ENCODE results near the gene ZNF93.
"Not testable (repeated sequence)": the region's sequence is repeated elsewhere in the genome, so short reads cannot be mapped to it uniquely, and the experiment has no call there.

ZNF93 gene
- 4.3 to 9.1 reads per million in 2 experiments for total RNA-seq

DNA sequence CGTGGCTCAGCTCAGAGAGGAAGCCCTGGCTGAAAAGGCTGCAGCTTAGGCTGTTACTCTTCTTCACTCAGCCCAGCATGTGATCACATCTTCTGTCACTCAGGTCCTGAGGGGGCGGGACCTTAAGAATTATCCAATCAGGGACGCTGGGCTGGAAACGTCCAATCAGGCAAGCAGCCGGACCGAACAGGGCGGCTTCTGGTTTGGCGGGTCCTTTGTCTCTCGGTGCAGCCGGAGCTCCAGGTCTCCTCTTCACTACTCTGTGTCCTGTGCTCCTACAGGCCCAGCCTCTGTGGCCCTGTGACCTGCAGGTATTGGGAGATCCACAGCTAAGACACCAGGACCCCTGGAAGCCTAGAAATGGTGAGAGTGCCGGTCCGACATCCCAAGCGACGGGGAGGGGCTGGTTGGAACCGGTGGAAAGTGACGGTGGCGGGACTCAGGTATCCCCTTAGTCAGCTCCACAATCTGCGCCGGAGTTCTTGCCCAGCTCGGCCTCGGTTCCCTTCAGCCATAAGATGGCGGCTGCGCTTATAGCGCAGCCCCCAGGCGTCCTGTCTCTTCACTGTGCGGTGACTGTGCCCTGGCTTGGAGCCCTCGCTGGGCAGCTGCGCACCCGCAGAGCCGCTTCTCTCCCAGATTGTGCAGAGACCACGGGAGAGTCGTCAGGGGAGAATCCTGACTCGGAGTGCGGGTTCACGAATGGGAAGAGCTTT, at the start of gene ZNF93:
ZNF93 (plus strand) TSS at position 218 of the 716 bp plus-strand sequence; CDS start at position 361, 143 bp downstream.
- DNase-seq (ENCODE audit: low read depth): peak; percentile 87

DNA sequence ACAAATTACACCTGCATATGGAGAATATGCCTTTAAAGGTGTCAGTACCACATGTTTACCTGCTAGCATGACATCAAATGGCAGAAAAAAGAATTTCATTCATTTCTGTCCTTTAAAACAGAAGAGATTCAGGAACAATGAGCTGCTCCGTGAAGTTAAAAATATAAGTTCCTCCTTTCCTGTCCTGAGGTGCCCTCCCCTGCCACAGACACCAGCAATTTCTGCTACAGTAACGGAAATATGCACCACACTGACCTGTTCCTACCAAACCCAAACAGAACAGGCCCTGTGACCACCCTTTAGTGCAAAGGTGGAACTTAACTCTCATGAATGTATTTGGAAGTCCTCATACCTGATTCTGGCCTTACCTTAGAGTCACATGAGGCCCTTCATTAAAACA, 49.0 kb upstream of the ZNF93 start:
- DNase-seq (ENCODE audit: low read depth): not testable (repeated sequence)

DNA sequence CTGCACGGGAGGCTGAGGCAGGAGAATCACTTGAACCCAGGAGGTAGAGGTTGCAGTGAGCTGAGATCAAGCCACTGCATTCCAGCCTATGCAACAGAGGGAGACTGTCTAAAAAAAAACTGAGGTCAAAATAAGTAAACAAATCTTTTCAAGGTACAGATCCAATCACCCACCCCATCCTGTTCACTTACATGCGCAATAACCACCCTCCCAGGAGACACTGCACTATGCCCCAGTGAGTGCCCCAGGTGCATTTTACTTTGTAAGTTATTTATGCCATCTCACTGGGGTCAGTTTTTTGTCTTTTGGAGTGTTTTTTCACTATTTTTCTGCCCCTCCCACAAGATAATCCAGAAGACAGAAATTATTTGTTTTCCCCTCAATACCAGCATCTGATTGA, 42.0 kb upstream of the ZNF93 start:
- DNase-seq (ENCODE audit: low read depth): no peak

DNA sequence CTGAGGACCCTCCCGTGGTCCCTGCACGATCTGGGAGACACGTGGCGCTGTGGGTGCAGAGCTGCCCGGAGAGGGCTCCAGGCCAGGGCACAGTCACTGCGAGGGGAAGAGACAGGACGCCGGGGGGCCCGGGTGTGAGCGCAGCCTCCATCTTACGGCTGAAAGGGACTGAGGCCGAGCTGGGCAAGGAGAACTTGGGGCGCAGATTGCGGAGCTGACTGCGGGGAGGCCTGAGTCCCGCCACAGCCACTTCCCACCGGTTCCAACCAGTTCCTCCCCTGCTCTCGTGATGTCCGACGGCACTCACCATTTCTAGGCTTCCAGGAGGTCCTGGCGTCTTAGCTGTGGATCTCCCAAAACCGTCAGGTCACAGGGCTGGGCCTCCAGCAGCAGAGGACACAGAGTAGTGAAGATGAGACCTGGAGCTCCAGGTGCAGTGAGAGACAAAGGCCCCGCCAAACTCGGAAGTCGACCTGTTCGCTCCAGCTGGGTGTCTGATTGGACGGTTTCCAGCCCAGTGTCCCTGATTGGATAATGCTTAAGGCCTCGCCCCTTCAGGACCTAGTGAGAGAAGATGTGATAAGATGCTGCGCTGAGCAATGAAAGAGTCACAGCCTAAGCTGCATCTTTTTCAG, 39.9 kb upstream of the ZNF93 start:
- peak; percentile 62 for DNase-seq (ENCODE audit: low read depth)

DNA sequence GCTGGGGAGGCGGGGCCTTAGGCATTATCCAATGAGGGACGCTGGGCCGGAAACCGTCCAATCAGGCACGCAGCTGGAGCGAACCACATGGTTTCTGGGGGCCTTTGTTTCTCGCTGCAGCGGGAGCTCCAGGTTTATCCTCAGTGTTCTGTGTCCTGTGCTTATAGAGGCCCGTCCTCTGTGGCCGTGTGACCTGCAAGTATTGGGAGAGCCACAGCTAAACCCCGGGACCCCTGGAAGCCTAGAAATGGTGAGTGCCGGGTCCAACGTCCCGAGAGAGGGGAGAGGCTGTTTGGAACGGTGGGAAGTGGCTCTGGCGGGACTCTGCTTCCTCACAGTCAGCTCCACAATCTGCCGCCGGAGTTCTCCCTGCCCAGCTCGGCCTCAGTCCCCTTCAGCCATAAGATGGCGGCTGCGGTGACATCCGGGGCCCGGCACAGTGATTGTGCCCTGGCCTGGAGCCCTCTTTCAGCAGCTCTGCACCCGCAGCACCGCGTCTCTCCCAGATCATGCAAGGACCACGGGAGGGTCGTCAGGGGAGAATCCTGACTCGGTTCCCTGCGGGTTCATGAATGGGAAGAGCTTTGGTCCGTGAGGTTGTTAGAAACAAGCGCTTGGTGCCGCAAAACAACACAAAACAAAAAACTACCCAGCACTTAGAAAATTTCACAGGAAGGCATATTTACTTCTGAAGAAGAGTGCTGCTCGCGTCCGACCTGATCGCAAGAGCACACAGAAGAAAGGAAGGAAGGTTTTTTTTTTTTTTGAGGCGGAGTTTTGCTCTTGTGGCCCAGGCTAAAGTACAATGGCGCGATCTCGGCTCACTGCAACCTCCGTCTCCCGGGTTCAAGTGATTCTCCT, 34.8 kb upstream of the ZNF93 start, which contains the start of gene ZNF253:
ZNF253 (plus strand) TSS at position 133 of the 861 bp plus-strand sequence; CDS start at position 248, 115 bp downstream.
- DNase-seq (ENCODE audit: low read depth): peak; percentile 93

DNA sequence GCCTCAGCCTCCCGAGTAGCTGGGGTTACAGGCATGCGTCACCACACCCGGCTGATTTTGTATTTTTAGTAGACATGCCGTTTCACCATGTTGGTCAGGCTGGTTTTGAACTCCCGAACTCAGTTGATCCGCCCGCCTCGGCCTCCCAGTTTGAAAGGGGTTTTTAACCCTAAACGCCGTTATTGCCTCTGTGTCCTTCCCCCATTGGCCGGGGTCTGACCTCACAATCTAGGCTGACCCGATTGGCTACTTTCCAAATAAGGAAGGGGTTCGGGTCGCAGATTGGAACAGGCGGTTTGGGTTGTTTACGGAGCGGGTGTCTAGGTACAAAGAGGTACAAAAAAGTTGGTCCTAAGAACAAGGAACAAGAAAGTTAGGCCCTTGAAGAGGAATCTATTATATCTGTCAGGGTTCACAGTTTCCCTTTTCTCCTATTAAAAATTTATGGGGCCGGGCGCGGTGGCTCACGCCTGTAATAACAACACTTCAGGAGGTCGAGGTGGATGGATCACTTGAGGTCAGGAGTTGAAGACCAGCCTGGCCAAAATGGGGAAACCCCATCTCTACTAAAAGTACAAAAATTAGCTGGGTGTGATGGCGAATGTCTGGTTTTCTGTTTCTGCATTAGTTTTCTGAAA, 34.0 kb upstream of the ZNF93 start:
- peak; percentile 27 for DNase-seq (ENCODE audit: low read depth)

DNA sequence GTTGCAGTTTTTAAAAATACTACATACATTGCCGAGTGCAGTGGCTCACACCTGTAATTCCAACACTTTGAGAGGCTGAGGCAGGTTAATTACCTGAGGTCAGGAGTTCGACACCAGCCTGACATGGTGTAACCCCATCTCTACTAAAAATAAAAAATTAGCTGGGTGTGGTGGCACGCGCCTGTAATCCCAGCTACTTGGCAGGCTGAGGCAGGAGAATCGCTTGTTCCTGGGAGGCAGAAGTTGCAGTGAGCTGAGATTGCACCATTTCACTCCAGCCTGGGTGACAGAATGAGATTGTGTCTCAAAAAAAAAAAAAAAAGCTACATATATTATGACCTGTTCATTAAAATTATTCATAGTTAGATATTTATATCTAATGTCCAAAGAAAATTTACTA, 30.7 kb upstream of the ZNF93 start:
- DNase-seq (ENCODE audit: low read depth): not testable (repeated sequence)

DNA sequence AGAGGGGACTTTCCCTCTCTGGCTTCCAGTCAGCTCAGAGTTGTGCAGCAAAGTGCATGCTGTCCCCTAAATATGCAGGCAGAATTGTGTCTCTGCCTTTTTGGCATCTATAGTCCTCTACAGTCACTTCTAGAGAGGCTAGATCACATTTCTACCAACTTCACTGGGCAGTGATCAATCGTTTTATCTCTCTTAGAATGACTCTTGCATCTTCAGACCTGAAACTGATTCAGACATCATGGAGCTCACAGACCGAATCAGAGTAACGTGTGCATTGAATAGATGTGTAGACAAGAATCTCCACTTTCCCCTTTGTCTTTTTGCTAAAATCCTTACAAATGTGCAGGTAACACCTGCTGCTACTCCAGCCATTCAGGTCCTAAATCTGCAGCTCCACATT, 28.8 kb upstream of the ZNF93 start:
- DNase-seq (ENCODE audit: low read depth): no peak

DNA sequence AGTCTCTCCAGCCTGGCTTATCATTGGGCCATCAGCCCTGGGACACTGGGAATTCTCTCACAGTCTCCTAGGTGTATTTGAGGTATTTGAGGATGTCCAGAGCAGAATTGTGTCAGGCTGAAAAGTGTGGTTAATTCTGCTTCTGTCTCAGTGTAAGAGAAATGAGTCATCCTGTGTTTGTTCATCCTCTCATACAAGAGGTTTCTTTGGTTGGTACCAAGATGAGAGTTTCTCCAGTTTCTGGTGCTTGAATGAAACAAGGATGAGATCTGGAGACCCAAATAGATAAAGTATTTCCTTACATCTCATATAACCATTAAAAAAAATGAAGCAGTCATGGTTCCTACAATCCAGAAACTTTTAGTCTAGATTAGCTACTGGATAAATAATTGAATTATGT, 27.4 kb upstream of the ZNF93 start:
- DNase-seq (ENCODE audit: low read depth): no peak

DNA sequence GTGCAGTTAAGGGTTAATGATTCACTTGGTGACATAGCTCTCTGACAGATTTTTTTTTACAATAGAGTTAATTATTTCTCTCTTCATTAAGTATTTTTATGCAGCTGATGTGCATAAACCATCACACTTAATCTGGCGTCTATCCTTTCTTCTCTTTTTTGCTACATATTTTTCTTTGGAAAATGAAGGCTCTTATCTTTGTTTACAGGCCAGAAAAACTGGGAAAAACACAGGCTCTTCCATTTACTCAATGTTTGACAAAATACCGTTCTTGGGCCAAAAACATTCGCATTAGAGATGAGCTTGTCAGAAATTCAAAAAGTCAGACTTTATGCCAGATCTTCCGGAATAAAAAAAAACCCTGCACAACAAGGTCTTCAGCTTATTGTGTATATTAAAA, 23.0 kb upstream of the ZNF93 start:
- no peak for DNase-seq (ENCODE audit: low read depth)

DNA sequence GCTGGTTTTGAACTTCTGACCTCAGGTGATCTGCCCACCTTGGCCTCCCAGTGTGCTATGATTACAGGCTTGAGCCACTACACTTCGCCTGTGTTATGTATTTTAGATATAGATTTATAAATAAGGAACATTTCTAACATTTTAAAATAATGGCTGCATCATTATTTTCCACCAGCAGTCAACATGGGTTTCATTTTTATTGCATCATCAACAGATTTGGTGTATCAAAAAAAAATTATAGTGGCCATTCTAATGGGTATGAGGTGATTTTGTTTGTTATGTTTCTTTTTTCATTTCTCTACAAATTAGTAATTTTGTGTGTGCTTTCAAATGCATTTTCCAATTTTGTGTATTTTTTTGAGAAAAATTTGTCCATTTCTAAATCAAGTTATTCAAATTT, 16.2 kb upstream of the ZNF93 start:
- DNase-seq (ENCODE audit: low read depth): no peak

DNA sequence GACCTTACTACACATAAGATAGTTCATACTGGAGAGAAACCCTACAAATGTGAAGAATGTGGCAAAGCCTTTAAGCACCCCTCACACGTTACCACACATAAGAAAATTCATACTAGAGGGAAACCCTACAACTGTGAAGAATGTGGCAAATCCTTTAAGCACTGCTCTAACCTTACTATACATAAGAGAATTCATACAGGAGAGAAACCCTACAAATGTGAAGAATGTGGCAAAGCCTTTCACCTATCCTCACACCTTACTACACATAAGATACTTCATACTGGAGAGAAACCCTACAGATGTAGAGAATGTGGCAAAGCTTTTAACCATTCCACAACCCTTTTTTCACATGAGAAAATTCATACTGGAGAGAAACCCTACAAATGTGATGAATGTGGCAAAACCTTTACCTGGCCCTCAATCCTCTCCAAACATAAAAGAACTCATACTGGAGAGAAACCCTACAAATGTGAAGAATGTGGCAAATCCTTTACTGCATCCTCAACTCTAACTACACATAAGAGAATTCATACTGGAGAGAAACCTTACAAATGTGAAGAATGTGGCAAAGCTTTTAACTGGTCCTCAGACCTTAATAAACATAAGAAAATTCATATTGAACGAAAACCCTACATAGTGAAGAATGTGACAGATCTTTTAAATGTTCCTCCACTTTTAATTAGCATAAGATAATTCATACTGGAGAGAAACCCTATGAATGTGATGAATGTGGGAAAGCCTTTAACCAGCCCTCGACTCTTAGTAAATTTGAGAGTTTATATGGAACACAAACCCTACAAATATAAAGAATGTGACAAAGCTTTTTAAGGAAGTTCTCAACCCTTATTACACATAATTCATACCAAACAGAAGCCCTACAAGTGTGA, 8.4 kb upstream of the ZNF93 start:
- DNase-seq (ENCODE audit: low read depth): not testable (repeated sequence)

DNA sequence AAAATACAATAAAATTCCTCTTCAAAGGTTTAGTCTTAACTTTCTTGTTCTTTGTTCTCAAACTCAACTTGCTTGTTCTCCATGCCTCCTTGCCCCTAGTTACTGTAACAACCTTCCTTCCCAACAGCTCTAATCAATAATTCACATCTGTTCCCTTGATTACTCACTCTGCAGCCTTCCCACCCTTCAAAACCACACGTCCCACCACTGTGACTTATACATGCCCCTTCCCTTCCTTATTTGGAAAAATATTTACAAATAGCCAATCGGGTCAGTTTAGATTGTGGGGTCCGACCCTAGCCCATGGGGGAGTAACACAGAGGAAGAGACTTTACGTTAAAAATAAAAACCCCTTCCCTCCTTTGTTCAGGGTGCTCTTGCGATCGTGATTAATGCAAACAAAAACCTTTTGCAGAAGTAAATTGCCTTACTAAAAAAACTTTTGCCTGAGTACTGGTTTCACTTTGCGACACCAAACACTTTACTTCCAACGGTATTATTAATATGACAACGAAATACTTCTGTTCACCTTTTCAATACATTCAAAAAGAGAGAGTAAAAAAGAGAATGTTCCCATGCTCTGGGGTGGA, 512 bp upstream of the ZNF93 start:
- no peak for DNase-seq (ENCODE audit: low read depth)

DNA sequence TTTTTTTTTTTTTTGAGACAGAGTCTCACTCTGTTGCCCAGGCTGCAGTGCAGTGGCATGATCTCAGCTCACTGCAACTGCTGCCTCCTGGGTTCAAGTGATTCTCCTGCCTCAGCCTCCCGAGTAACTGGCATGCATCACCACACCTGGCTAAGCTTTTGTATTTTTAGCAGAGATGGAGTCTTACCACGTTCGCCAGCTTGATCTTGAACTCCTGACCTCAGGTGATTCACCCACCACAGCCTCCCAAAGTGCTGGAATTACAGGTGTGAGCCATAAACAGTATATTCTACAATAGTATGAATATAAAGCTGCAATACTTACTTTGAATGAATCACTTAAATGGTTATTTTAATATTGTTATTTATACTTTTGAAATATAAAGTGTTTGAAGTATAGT, 6.8 kb downstream of the ZNF93 start:
- not testable (repeated sequence) for DNase-seq (ENCODE audit: low read depth)

DNA sequence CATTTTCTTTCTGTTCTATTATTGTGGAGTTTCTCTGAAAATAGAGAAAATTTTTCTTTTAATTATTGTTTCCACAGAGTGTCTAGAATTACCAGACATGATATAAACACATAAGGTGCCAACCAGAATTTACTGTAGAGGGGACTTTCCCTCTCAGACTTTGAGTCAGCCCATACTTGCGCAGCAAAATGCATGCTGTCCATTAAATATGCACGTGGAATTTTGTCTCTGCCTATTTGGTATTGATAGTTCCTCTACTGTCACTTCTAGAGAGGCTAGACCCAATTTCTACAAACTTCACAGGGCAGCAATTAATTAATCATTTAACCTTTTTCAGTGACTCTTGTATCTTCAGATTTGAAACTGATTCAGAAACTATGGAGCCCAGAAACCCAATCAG, 8.9 kb downstream of the ZNF93 start:
- no peak for DNase-seq (ENCODE audit: low read depth)

DNA sequence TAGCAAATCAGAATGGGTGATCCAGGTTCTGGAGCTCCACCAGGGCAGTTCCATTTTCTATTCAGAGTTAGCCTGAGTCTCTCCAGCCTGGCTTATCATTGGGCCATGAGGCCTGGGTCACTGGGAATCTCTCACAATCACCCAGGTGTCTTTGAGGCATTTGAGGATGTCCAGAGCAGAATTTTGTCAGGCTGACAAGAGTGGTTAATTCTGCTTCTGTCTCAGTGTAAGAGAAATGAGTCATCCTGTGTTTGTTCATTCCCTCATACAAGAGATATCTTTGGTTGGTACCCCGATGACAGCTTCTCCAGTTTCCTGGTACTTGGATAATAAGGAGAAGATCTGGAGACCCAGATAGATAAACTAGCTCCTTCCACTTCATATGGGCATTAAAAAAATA, 10.4 kb downstream of the ZNF93 start:
- DNase-seq (ENCODE audit: low read depth): no peak

DNA sequence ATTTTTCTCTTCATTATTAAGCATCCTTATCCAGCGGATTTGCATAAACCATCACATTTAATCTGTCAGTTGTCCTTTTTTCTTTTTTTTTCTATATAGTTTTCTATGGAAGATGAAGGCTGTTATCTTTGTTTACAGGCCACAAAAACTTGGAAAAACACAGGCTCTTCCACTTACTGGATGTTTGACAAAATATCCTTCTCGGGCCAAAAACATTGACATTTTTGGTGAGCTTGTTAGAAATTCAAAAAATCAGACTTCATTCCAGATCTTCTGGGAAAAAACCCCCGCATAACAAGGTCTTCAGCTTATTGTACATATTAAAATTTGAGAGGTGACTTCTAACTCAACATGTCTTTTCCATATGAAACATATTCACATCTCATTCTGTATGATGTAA, 13.8 kb downstream of the ZNF93 start:
- no peak for DNase-seq (ENCODE audit: low read depth)

DNA sequence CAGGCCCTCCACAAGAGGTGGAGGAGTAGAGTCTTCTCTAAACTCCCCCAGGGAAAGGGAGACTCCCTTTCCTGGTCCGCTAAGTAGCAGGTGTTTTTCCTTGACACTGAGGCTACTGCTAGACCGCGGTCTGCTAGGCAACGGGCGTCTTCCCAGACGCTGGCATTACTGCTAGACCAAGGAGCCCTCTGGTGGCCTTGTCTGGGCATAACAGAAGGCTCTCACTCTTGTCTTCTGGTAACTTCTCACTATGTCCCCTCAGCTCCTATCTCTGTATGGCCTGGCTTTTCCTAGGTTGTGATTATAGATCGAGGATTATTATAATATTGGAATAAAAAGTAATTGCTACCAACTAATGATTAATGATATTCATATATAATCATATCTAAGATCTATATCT, 29.7 kb downstream of the ZNF93 start:
- peak; percentile 26 for DNase-seq (ENCODE audit: low read depth)

DNA sequence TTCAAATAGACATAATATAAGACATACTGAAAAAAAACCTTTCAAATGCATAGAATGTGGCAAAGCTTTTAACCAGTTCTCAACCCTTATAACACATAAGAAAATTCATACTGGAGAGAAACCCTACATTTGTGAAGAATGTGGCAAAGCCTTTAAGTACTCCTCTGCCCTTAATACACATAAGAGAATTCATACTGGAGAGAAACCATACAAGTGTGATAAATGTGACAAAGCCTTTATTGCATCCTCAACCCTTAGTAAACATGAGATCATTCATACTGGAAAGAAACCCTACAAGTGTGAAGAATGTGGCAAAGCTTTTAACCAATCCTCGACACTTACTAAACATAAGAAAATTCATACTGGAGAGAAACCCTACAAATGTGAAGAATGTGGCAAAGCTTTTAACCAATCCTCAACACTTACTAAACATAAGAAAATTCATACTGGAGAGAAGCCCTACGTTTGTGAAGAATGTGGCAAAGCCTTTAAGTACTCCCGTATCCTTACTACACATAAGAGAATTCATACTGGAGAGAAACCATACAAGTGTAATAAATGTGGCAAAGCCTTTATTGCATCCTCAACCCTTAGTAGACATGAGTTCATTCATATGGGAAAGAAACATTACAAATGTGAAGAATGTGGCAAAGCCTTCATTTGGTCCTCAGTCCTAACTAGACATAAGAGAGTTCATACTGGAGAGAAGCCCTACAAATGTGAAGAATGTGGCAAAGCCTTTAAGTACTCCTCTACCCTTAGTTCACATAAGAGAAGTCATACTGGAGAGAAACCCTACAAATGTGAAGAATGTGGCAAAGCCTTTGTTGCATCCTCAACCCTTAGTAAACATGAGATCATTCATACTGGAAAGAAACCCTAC, 32.9 kb downstream of the ZNF93 start:
- DNase-seq (ENCODE audit: low read depth): not testable (repeated sequence)

DNA sequence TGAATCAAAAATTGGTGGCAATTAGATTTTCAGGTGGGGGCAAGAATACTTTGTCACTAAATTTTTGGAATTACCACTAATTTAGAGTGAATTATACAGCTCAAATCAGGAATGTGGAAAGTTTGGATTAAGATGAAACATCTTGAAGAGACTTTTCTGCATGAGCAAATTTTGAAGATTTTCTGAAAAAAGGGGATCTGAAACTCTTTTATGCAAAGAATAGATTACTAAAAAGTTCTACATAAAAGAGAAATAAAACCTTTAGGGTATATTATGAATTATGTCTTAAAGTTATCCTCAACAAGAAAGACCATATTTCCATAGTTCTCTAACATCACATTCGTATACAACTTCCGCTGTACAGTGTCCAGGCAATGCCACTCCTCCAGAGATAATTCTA, 36.7 kb downstream of the ZNF93 start:
- no peak for DNase-seq (ENCODE audit: low read depth)
